GM12864 (cell line): ENCODE data around the gene SLC7A6.

Experiments
- DNase-seq: peaks from one replicate; pipeline ENCODE4 v3.0.0-alpha.2; 2011; ENCODE audit warnings: low read depth
- H3K4me3 ChIP-seq: 2 replicates; pipeline ENCODE4 v1.5.1; 2011; ENCODE audit warnings: mild to moderate bottlenecking, low read depth, low read length, control low read depth
- TF ChIP-seq, protein P1 (sequence below): IDR thresholded peaks from 2 replicates; pipeline ENCODE4 v1.5.1; 2011; ENCODE audit warnings: low read depth, mild to moderate bottlenecking, moderate library complexity, low read length, control low read depth, inconsistent platforms; ENCODE audit errors: missing control alignments

SLC7A6 gene

DNA sequence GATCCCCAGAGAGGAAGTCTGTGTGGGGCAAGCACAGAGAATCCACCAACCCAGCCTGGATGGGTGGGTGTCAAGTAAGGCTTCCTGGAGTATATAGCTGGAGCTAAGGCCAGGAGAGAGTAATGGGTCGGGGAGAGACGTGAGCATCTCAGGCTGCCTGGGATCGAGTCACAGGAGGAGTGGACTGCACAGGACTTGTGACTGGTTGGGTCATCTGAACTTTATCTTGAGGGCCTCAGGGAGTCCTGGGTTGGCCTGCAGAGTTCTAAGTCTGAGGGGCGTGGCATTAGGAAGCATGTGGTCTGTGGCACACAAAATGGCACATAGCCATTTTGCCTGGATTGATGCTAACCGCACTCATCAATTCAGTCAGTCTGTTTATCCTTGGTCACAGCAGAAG is 17.7 kb upstream of the SLC7A6 start:
- no peak for DNase-seq
- TF ChIP-seq, protein P1, sequence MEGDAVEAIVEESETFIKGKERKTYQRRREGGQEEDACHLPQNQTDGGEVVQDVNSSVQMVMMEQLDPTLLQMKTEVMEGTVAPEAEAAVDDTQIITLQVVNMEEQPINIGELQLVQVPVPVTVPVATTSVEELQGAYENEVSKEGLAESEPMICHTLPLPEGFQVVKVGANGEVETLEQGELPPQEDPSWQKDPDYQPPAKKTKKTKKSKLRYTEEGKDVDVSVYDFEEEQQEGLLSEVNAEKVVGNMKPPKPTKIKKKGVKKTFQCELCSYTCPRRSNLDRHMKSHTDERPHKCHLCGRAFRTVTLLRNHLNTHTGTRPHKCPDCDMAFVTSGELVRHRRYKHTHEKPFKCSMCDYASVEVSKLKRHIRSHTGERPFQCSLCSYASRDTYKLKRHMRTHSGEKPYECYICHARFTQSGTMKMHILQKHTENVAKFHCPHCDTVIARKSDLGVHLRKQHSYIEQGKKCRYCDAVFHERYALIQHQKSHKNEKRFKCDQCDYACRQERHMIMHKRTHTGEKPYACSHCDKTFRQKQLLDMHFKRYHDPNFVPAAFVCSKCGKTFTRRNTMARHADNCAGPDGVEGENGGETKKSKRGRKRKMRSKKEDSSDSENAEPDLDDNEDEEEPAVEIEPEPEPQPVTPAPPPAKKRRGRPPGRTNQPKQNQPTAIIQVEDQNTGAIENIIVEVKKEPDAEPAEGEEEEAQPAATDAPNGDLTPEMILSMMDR: no peak
- H3K4me3 ChIP-seq: no peak overlapping the region

DNA sequence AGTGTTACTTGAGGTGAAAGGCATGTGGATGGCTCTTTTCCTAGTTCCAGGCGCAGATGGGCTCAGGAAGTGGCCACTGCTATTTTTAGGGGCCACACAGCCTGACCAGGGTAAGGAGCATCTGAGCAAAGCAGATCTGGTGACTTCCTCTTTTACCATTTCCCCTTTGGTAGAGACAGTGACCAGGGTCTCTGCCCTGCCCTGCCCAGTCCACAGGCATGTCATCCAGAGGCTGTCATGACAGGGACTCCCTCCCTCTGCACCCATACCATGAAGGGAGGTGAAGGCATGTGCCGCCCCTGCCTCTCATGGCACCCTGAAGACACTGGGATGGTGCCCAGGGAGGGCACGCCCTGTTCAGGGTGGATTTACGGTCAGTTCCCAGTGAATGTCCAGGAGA is 16.9 kb upstream of the SLC7A6 start:
- no peak overlapping the region for H3K4me3 ChIP-seq
- DNase-seq: no peak
- TF ChIP-seq, protein P1: no peak

DNA sequence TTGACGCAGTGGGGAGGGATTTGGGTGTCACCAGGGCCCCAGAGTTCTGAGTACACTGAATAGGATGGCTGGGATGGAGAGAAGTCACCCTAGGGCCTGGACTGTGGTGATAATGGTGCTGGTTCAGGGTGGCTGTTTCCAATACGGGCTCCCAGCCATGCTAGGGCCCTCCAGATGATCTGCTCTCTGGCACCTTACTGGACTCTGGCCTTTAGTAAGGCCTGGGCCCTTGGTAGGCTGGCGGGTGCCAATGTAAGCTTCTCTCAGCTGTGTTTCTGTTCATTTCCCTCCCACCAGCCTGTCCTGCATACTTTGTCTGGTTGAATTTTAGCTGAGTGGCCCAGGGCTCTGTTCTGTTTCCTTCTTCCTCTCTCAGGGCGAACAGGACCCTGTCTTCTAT is 16.4 kb upstream of the SLC7A6 start:
- no peak overlapping the region for H3K4me3 ChIP-seq
- TF ChIP-seq, protein P1: no peak
- no peak for DNase-seq

DNA sequence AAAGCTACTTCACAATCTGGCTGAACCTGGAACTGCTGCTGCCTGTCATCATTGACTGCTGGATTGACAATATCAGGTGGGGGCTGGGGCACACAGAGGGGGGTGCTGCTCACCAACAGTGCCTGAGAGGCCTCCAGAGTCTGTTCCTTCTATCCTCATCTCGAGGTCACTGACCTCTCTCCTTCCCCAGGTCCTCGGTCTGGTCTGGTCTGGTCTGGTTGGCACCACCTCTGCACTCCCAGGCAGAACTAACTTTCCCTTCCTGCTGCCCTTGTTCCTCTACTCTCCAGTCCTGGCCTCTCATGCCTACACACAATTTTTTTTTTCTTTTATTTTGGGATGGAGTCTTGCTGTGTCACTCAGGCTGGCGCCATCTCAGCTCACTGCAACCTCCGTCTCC is 15.0 kb upstream of the SLC7A6 start:
- TF ChIP-seq, protein P1: no peak
- no peak for DNase-seq
- no peak overlapping the region for H3K4me3 ChIP-seq

DNA sequence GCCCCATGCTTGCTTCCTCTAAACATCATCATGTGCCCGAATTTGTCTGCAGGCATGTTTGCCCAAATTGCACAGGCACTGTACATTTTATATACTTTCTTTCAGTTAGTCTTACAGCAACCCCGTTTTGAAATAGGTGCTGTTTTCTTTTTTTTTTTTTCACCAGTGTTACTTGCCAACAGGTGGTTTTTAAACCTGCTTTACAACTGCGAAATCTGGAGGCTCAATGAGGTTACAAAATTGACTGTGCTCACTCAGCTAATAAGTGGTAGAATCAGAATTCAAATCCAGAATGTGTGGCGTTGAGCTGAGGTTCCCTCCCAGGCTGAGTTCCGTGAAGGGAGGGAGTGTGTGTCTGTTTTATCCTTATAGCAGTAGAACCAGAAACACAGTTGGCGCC is 13.4 kb upstream of the SLC7A6 start:
- TF ChIP-seq, protein P1: no peak
- no peak for DNase-seq
- no peak overlapping the region for H3K4me3 ChIP-seq

DNA sequence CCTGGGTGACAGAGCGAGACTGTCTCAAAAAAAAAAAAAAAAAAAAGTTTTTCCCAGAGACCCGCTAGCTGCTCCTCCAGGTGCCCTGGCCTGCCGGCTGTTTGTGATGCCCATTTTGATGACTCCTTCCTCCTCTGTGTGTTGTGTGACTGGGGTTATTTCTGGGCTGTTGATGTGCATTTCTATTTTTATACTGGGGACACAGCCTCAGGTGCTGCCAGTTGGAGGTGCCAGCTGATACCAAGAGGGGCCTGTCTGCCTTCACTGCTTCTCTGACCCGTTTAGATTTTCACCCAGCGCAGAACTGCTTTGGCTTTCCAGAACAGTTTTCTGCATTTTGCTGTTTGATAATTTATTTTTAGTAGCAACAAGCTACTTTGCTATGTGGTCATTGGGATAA is 12.5 kb upstream of the SLC7A6 start:
- TF ChIP-seq, protein P1: no peak
- no peak overlapping the region for H3K4me3 ChIP-seq
- DNase-seq: no peak

DNA sequence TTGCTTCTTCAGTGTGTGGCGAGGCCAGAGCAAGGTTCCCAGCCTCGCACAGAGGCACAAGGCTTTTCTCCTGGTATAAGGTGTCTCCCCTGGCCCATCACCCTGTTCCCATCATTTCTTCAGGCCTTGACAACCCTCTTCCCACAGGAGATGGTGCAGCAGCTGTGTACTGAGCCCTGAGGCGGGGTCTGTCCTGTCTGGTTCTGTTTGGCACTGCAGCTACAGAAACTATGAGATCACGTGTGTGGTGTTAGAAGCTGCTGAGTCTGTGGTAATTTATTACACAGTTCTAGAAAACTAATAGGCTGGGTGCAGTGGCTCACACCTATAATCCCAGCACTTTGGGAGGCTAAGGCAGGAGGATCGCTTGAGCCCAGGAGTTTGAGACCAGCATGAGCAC is 11.9 kb upstream of the SLC7A6 start:
- TF ChIP-seq, protein P1: no peak
- H3K4me3 ChIP-seq: no peak overlapping the region
- no peak for DNase-seq
